ENCODE measurements around the gene SAMD8. TPM values are rescaled to one million over a fixed set of nuclear protein-coding genes. Genes with fewer than 3 reads are reported as not detected.

SAMD8 gene
- total and polyA plus RNA-seq, 2 of the 8 experiments (the other 6 are each of a cell fraction or from before 2014, with no cell fraction given): 11.7 to 20.9 TPM

DNA sequence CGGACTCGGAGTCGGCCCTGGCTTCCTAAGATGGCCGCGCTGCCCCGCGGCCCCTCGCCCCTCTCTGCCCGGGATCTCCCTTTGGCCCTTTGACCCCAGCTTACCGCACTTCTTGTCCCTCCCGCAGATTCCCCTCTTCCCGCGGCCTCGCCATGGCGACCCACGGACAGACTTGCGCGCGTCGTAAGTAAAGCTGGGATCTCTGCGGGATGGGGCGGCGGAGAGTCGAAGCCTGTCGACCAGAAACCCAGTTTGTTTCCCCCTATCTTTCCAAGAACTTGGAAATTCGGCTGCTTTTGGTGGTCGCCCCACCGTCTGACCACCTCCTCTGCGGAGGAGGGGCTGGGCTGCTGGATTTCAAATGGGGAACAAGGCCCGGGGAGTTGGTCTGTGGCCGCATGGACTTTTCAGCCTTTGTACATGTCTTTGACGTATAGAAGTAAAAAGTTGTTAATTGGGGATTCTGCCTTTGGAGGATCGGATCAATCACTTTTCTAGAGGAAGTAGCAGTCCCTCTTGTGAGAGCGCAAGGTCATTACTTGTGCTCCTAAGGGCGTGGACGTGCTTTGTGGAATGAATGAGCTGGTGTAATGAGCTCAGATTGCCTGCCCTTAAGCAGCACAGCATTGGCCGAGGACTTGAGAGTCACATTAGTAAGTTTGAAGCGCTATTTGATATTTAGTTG is 99.7 kb downstream of the SAMD8 start:
- Histone ChIP-seq H3K56ac (replicated peaks; ENCODE audit: insufficient read length, low read depth, low read length) (peak overlapping the region; percentile 87), H4K8ac (ENCODE audit: extremely low read depth, insufficient read depth, low read length) (peak overlapping the region; percentile 100), H4K91ac (replicated peaks; ENCODE audit: insufficient read length, low read length) (peak overlapping the region; percentile 29), H2BK12ac (ENCODE audit: low read depth, low read length) (no peak overlapping the region), H3K79me1 (ENCODE audit: low read depth, low read length) (peaks cover 2% of the 10 kb centered on the region; the same call in 1 of the 2 replicates), H4K20me1 (replicated peaks in 1 of 2; ENCODE audit: control insufficient read depth in 1 of 2, insufficient read depth in 2 of 2, low read length in 2 of 2) (peaks cover 0 to 10% of the 10 kb centered on the region in 2 experiments), H3K9ac (replicated peaks in 1 of 4; ENCODE audit: extremely low read depth in 1 of 4, low read depth in 3 of 4, low read length in 3 of 4) (peak overlapping the region; percentile 92 to 99 (median 94)), H2AK5ac (ENCODE audit: low read depth, low read length) (peak overlapping the region; percentile 18; the same call in 1 of the 2 replicates), H3K23ac (ENCODE audit: insufficient read length) (no peak overlapping the region), H3K36me3 (ENCODE audit: control insufficient read depth in 2 of 4, insufficient read depth in 4 of 4, low read length in 3 of 4) (peaks cover 5 to 44% (median 24%) of the 10 kb centered on the region in 4 experiments), H2BK20ac (ENCODE audit: low read length) (no peak overlapping the region), H3K79me2 (ENCODE audit: control insufficient read depth in 1 of 2, insufficient read depth in 2 of 2, low read length in 2 of 2) (peaks cover 15 to 50% of the 10 kb centered on the region in 2 experiments), H2BK120ac (replicated peaks; ENCODE audit: low read depth, low read length) (no peak overlapping the region), H3K4me1 (replicated peaks in 1 of 4; ENCODE audit: control insufficient read depth in 3 of 4, insufficient read depth in 4 of 4, low read length in 3 of 4) (peaks cover 5 to 20% (median 9%) of the 10 kb centered on the region in 4 experiments), H3K27ac (ENCODE audit: low read depth, low read length) (peak overlapping the region; percentile 100), H3K14ac (ENCODE audit: insufficient read length) (no peak overlapping the region), H4K5ac (ENCODE audit: insufficient read length, low read depth, low read length) (peak overlapping the region; percentile 91), H3K4me2 (ENCODE audit: insufficient read depth in 1 of 2, low read depth in 2 of 2, low read length in 2 of 2) (peak overlapping the region; percentile 81 to 92), H3K4ac (replicated peaks; ENCODE audit: insufficient read length, low read depth, low read length) (peak overlapping the region; percentile 85), H2BK15ac (ENCODE audit: low read length) (0 out of 2 replicates have a peak overlapping the region, but pooled peaks have one; percentile 16), H3K9me3 (ENCODE audit: insufficient read depth in 2 of 2, low read depth in 1 of 2, low read length in 1 of 2) (no peaks in the 10 kb centered on the region), H2BK5ac (ENCODE audit: low read depth, low read length) (peak overlapping the region; percentile 100), H3K18ac (ENCODE audit: extremely low read depth, low read length) (no peak overlapping the region; the same call in 1 of the 2 replicates), H3K23me2 (ENCODE audit: low read depth, low read length) (peaks cover 10% of the 10 kb centered on the region), H2AFZ (ENCODE audit: low read length) (no peak overlapping the region), H3K4me3 (ENCODE audit: extremely low read depth in 1 of 4, insufficient read depth in 2 of 4, low read depth in 3 of 4, low read length in 4 of 4) (peak overlapping the region; percentile 94 to 100 (median 96)), H3K27me3 (replicated peaks in 1 of 4; ENCODE audit: control insufficient read depth in 3 of 4, extremely low read depth in 1 of 4, insufficient read depth in 3 of 4, low read length in 3 of 4) (no peaks in the 10 kb centered on the region)
- FAIRE-seq: no peak
- CTCF ChIA-PET (ENCODE audit: partially characterized antibody): interaction anchor here (0.6 to 11.0 kb wide), 10 partner anchors 8 to 984 kb away, joined by 3 to 128 read pairs (median 6); partner anchors contain the start of gene COMTD1
- no peak for DNase-seq (ENCODE audit: low read depth in 1 of 2, low spot score in 2 of 2)
- POLR2A ChIA-PET (ENCODE audit: partially characterized antibody): interaction anchor here (0.9 to 36.7 kb wide), 14 partner anchors 11 to 1035 kb away, joined by 3 to 801 read pairs (median 5); partner anchors contain the start of gene COMTD1
- 1% methylated on average over 38 of the region's 38 CpGs; no CpG with 5 or more reads in 1 of the 2 experiments for WGBS, 2 experiments (ENCODE audit: extremely low coverage in 1 of 2, insufficient coverage in 1 of 2, insufficient read length in 1 of 2, insufficient replicate concordance in 2 of 2, low coverage in 1 of 2, low lambda C conversion rate in 2 of 2, missing lambda C conversion rate in 1 of 2)
- TF ChIP-seq MAX (IDR thresholded peaks at IDR 0.05): no peak
- no peak for TF ChIP-seq NANOG (IDR thresholded peaks at IDR 0.05; ENCODE audit: insufficient read depth, low read depth, low read length, poor library complexity, severe bottlenecking)
- 0 out of 2 replicates have a peak, but pooled peaks have one; percentile 7 for TF ChIP-seq PHF8 (conservative IDR thresholded peaks at IDR 0.05; ENCODE audit: low read depth, low read length)
- TF ChIP-seq HDAC6 (IDR thresholded peaks at IDR 0.05; ENCODE audit: low read depth, low read length): no peak
- TF ChIP-seq EZH2 (IDR thresholded peaks at IDR 0.05; ENCODE audit: low read depth, low read length, severe bottlenecking): no peak
- TF ChIP-seq MAFK (IDR thresholded peaks at IDR 0.05; ENCODE audit: low read depth, low read length): no peak
- no peak for TF ChIP-seq CREB1 (IDR thresholded peaks at IDR 0.05)
- TF ChIP-seq KDM5A (IDR thresholded peaks at IDR 0.05; ENCODE audit: low read length): 0 out of 2 replicates have a peak, but pooled peaks have one; percentile 45
- peak in 1 of 2 experiments; percentile 22; a peak in 1 of 3 replicates for TF ChIP-seq POLR2A (IDR thresholded peaks at IDR 0.05; ENCODE audit: control extremely low read depth in 1 of 2, low read depth in 2 of 2, low read length in 2 of 2)
- TF ChIP-seq SUZ12 (IDR thresholded peaks at IDR 0.05; ENCODE audit: low read length): no peak
- TF ChIP-seq CBX5 (IDR thresholded peaks at IDR 0.05; ENCODE audit: low read depth, low read length): no peak
- peak; percentile 89 for TF ChIP-seq YY1 (IDR thresholded peaks at IDR 0.05; ENCODE audit: low read depth, low read length)

All from H1 (cell line).